Hair follicle dermal papilla cell (primary cell): Measurements from ENCODE around the gene SPACA7. TPM values are rescaled to one million over a fixed set of nuclear protein-coding genes. Genes with fewer than 3 reads are reported as not detected.

Source experiments
- total RNA-seq: library from RNA; depleted of rRNA; stranded (reverse); fragments of >200 nt; gene quantifications from 2 replicates; pipeline ENCODE4 v1.2.3, GENCODE V29; 2012

The SPACA7 gene, protein sequence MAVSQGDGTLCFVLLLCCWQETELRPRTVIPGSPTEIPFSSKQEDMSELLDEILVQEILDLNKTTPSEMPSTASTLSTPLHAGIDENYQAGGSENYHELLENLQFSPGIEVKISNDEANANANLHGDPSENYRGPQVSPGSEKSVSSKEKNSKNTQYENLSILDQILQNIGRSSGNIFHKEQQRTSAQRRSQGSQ
- total RNA-seq, result not detected in 2 replicates

DNA sequence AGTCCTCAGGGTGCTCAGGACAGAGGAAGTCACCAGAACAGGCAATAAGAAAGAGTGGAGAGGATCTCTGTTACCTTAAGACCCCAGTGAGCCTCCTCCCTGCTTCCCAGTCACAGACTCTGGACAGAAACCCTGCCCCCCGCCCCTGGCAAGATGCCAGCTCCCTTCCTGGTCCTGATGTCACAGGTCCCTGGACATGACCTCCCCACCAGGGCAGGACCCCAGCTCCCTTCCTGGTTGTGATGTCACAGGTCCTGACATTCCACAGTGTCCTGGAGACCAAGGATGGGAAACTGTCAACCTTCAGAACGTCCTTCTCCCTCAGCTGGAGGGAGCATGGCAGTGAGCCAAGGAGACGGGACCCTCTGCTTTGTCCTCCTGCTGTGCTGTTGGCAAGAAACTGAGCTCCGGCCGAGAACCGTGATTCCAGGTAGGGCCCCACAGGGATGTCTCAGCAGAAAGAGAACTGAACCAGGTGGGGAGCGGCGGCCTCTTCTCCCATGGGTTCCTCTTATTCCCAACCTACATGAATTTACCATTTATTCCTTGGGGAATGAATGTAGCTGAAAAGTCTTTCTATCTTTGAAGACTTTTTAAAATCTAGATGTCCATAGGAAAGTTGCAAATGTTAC is at the start of gene SPACA7:
Gene SPACA7 (plus strand): TSS at position 306 of the 632 bp plus-strand sequence. CDS start 31 bp downstream, at position 337.

Other genes with a start within 250 kb of the SPACA7 start
- gene TUBGCP3, start 211.8 kb downstream of the SPACA7 start, total RNA-seq, result 14.9 and 17.2 TPM in 2 replicates